LHCN-M2 (cell line): ENCODE results near the gene CEP83. TPM values are rescaled to one million over a fixed set of nuclear protein-coding genes. Genes with fewer than 3 reads are reported as not detected.
A peak's percentile ranks its signal among the peaks of the same experiment; 100 is the strongest.
"Not testable (repeated sequence)": the region's sequence is repeated elsewhere in the genome, so short reads cannot be mapped to it uniquely, and the experiment has no call there.

Experiments used
- DNase-seq: peaks from one replicate; pipeline ENCODE4 v3.0.0-alpha.2; 2012; ENCODE audit warnings: low read depth
- polyA plus RNA-seq: library from polyadenylated mRNA; unstranded; fragments of >200 nt; gene quantifications from one replicate; pipeline ENCODE4 v1.2.1, GENCODE V29; 2012; ENCODE audit warnings: missing spikeins
- total RNA-seq: library from RNA; depleted of rRNA; stranded (reverse); fragments of >200 nt; gene quantifications from 2 replicates; pipeline ENCODE4 v1.2.3, GENCODE V29; 2014; rRNA removed

Gene CEP83, protein sequence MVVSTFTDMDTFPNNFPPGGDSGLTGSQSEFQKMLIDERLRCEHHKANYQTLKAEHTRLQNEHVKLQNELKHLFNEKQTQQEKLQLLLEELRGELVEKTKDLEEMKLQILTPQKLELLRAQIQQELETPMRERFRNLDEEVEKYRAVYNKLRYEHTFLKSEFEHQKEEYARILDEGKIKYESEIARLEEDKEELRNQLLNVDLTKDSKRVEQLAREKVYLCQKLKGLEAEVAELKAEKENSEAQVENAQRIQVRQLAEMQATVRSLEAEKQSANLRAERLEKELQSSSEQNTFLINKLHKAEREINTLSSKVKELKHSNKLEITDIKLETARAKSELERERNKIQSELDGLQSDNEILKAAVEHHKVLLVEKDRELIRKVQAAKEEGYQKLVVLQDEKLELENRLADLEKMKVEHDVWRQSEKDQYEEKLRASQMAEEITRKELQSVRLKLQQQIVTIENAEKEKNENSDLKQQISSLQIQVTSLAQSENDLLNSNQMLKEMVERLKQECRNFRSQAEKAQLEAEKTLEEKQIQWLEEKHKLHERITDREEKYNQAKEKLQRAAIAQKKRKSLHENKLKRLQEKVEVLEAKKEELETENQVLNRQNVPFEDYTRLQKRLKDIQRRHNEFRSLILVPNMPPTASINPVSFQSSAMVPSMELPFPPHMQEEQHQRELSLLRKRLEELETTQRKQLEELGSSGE
- total RNA-seq: 11.7 and 22.5 TPM in 2 replicates
- 2.1 TPM for polyA plus RNA-seq

DNA sequence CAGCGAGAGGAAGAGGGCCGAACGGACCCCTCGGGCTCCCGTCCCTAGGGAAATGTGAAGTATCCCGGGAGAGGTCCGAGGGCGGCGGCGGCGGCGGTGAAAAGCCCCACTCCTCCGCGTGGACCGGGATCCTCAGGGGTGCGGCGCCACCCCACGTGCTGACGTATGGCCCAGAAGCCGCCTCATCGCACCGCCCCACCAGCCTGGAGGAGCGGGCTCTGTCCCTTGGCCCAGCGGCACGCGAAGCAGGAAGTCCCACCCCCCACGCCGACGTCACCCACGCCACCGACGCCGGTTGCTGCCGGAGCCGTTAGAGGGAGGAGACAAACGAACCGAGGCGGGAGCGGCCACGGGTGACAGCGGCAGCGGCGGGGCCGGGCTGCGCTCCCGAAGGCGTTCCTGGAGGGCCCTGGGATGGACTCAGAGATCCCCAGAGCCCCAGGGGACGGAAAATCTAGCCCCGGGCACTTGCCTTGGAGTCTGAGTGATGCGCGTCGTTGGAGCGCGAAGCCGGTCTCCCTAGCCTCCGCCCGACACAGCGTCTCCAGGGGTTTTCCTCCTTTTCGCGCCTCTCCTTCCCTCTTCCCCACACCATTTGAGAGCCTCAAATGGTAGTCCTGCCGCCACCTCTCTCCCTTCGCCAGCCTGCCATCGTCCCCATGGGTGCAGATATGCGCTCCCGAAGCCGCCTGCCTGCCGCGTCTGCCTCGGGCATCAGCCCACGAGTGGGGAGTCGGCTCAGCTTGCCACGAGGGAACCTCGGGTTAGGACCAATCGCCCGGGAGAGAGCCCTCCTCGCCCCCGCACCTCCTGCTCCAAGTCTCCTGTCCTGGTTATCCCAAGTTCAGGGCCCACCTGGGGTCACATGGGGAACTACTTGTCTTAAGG is at the start of gene CEP83:
Gene CEP83, minus strand, starts transcription at position 140 of the 888 bp plus-strand sequence. CDS start 47,377 bp downstream, outside the sequence.
- DNase-seq: peak; percentile 91

DNA sequence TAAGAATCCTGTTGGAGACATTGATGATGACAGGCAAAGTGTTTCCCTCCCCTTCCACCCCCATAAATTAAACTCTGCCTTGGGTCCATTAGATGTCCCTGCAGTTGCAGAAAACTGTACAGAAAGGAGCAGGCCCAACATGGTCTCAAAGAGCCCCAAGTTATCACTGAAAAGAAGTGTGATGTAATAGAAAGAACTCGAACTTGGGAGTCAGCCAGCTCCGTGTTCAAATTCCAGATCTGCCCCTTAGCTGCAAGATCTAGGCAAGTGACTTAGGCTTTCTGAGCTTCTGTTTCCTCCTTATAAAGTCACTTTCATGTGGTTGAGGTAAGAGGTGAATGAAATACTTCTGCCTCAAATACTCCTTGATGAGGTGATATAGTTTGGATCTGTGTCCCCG is 49.6 kb upstream of the CEP83 start:
- DNase-seq: no peak

DNA sequence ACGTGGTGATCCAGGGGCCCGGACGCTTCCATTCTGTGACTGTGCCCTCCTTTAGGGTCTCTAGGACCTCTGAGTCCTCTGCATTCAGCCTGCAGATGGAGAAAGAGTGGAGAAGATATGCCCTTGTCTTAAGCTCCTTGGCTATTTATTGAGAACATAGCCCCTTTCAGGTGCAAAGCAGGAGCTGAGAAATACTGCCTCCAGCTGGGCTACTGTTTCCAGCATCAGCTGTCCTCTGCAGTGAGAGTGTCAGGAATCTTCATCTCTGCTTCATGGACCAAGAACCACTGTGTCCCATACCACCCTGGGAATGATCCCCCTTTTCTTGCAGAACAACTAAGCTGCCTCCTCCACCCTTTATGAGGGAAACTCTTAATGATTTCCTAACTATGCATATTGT is 47.8 kb upstream of the CEP83 start:
- no peak for DNase-seq

DNA sequence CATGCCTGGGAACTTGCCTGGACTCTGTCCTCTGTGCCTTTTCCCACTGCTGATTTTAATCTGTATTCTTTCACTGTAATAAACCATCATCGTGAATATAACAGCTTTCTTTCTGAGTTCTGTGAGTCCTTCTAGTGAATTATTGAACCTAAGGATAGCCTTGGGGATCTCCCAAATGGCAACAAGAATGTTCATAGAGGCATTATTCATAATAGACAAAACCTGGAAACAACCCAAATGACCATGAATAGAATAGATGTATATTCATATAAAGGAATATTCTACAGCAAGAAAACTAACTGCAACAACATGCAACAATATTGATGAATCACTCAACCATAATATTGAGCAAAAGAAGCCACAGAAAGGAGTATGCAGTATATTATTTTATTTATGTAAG is 44.7 kb upstream of the CEP83 start:
- no peak for DNase-seq

DNA sequence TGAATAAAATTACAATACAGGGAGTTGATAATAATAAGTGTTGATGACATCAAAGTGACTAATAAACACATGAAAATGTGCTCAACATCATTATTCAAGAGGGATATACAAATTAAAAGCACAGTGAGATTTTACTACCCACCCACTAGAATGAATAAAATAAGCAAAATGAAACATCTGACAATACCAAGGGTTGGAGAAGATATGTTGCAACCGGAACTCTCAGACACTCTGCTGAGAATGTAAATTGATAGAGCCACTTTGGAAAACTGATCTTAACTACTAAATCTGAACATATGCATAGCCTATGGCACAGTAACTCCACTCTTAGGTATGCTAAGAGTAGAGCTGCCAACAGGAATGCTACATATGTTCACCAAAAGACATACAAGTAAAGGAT is 44.0 kb upstream of the CEP83 start:
- DNase-seq: no peak

- DNase-seq: no peak
Measured at GRCh38 chr12:94500831-94501567, 41.3 kb upstream of the CEP83 start.

GRCh38 chr12:94498698-94499097 is 39.0 kb upstream of the CEP83 start:
- DNase-seq: no peak

DNA sequence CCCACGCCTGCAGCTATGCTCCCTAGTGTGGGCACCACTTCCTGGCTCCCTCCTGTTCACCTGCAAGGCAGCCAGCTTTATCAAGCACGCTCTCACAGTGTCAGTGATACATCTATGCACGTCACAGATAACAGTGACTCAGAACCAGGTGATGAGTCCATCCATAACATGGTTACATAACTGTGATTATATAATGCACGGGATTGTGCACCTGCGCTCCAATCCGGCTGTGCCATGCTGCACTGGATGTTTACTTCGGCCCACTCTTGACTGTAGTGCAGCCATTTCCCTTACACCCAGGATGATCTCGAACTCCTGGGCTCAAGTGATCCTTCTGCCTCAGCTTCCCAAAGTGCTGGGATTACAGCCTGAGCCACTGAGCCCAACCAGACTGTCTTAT is 38.4 kb upstream of the CEP83 start:
- DNase-seq: peak; percentile 3

DNA sequence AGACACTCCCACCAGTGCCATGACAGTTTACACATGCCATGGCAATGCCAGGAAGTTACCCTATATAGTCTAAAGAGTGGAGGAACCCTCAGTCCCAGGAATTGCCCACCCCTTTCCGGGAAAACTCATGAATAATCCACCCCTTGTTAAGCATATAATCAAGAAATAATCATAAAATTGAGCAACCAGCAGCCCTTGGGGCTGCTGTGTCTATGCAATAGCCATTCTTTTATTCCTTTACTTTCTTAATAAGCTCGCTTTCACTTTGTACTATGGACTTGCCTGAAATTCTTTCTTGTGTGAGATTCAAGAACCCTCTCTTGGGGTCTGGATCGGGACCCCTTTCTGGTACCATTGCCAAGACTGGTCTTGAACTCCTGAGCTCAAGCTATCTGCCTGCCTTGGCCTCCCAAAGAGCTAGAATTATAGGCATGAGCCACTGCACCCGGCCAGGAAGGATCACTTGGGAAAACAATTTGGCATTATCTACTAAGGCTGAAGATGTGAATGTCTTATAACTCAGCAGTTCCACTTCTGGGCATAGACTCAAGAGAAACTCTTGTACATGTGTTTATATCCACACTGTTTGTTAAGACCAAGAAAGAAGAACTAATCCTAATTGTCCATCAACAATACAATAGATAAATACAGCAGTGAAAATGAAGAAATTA is 35.9 kb upstream of the CEP83 start:
- DNase-seq: no peak

DNA sequence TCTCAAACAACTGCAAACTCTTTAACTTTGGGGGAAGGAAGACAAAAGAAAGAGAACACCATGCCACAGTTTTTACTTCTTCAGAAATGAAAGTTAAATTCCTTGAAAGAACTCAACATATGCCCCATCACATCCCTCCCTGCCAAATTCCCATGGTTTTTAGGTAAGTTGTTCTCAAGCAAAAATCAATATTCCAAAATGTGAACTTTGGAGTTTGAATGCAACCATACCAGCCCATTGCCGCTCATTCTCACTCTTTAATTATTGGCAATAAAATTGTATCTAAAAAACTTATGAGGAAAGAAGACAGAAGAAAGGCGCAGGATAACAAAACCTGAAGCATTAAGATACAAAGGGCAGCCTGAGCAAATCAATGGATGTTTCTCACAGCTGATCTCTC is 31.8 kb upstream of the CEP83 start:
- DNase-seq: no peak

- no peak for DNase-seq
Measured at GRCh38 chr12:94488463-94488862, 28.8 kb upstream of the CEP83 start.

- no peak for DNase-seq
Measured at GRCh38 chr12:94481734-94482133, 22.1 kb upstream of the CEP83 start.

DNA sequence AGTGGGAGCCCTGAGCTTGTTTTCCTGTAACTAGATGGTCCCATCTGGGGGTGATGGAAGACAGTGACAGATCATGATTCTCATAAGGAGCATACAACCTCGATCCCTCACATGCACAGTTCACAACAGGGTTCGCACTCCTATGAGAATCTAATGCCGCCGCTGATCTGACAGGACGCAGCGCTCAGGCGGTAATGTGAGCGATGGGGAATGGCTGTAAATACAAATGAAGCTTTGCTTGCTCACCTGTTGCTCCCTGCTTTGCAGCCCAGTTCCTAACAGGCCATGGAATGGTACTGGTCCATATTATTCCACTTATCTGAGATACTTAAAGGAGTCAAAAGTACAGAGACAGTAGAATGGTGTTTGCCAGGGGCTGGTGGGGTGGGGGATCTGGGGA is 9.9 kb upstream of the CEP83 start:
- DNase-seq: no peak

DNA sequence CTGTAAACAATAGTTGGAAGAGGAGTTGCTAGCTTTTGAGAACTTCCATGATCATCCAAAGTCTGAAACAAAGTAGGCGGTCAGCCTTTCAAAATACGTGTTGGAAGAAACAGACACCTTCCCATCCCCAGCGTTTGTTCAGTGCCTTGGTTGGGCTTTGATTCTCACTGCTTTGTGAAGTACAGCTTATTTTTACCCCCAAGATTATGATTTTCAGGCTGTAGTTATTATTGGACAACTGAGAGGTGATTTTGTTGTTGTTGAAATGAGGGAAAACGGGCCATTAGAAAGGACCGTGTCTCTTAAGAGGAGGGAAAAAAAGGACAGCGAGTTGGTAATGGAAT is 921 bp upstream of the CEP83 start:
- DNase-seq: peak; percentile 15

DNA sequence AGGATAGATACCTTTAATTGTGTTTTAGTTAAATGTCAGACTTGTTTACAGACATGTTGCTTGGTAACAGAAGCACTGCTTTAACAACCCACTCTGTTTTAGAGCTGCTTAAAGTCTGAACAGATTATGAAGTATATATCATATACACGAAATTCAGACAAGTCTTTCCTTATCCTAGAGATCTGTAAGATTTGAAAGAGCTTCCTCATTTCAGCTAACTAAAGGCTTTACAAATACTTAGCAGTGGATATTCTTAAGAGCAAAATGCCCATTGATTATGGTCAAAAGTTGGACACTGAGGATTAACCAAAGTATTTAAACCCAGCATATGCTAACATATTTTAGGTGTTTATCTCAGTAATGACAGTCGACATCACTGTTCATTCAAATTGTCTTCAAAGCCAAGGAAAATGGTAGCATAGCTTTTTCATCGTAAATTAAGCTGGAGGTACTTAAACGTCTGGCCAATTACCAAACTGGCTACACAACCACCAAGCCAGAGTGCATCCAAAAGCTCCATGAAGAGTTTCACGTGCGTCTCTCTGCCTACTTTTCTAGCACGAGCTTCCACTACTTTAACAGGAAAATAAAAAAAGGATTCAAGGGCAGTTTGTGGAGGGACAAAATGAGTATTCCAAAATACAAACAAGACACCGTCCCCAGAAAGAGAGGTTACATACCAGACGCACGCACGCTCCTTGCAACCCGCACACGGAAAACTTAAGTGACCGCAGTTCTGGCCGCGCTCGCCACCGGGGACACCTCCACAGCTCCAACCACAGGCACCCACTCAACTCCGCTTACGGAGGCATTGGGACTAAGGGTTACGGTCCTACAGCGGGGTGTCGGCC is 565 bp downstream of the CEP83 start:
- no peak for DNase-seq

DNA sequence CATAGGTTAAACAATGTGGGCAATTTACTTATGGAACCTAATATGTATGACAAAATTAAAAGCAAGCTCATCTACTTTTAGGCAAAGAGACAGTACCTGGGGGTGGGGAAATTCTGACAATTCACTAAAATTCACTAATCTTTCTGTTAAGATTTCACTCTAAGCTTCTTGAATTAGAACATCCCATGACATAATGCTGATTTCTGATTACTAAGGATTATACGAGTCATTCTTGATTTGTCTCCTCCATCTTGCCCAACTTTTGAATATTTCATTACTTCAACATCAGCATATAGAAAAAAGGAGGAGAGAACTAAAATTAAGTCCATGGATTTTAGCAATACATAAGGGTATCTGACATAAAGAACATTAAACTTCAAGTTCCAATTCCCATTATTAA is 2.4 kb downstream of the CEP83 start:
- no peak for DNase-seq

- DNase-seq: not testable (repeated sequence)
Measured at GRCh38 chr12:94454318-94454717, 5.3 kb downstream of the CEP83 start.

GRCh38 chr12:94445662-94446061 is 14.0 kb downstream of the CEP83 start:
- no peak for DNase-seq

- DNase-seq: no peak
Measured at GRCh38 chr12:94437303-94437702, 22.4 kb downstream of the CEP83 start.

GRCh38 chr12:94435511-94435927 is 24.1 kb downstream of the CEP83 start:
- peak; percentile 19 for DNase-seq
